ENCODE measurements around the gene COL4A2.

DNA sequence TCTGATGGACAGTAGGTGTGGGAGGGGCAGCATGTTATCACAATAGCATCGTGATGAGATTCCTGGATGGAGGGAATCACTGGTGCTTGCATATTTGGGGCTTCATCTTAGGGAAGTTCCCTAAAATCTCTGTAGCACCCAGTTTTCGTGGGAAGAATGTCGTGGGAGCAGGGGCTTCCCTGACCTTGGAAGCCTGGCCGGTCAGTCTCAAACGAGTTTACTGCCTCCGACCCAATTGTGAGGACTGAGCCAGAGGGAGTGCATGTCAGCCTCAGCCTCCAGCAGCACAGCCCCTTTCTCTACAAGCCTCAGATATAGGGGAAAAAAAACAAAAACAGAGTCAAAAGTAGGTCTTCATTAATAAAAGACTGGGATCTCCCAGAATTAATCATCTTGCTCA is 32.2 kb downstream of the COL4A2 start:
- TF ChIP-seq, protein P1, sequence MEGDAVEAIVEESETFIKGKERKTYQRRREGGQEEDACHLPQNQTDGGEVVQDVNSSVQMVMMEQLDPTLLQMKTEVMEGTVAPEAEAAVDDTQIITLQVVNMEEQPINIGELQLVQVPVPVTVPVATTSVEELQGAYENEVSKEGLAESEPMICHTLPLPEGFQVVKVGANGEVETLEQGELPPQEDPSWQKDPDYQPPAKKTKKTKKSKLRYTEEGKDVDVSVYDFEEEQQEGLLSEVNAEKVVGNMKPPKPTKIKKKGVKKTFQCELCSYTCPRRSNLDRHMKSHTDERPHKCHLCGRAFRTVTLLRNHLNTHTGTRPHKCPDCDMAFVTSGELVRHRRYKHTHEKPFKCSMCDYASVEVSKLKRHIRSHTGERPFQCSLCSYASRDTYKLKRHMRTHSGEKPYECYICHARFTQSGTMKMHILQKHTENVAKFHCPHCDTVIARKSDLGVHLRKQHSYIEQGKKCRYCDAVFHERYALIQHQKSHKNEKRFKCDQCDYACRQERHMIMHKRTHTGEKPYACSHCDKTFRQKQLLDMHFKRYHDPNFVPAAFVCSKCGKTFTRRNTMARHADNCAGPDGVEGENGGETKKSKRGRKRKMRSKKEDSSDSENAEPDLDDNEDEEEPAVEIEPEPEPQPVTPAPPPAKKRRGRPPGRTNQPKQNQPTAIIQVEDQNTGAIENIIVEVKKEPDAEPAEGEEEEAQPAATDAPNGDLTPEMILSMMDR (IDR thresholded peaks at IDR 0.05; ENCODE audit: low read depth, low read length, missing input control), result no peak
- TF ChIP-seq NR2F2 (IDR thresholded peaks at IDR 0.05) (no peak), GABPA (IDR thresholded peaks at IDR 0.05 in 1 of 2, conservative IDR thresholded peaks at IDR 0.05 in 1 of 2) (no peak), TAF1 (conservative IDR thresholded peaks at IDR 0.05) (no peak), JUND (IDR thresholded peaks at IDR 0.05) (no peak), SP1 (IDR thresholded peaks at IDR 0.05) (no peak), YY1 (IDR thresholded peaks at IDR 0.05) (no peak), RAD21 (IDR thresholded peaks at IDR 0.05) (no peak), EGR1 (IDR thresholded peaks at IDR 0.05; ENCODE audit: low read depth in 2 of 2) (no peak), RXRA (IDR thresholded peaks at IDR 0.05) (no peak)
- TF ChIP-seq, protein P2, sequence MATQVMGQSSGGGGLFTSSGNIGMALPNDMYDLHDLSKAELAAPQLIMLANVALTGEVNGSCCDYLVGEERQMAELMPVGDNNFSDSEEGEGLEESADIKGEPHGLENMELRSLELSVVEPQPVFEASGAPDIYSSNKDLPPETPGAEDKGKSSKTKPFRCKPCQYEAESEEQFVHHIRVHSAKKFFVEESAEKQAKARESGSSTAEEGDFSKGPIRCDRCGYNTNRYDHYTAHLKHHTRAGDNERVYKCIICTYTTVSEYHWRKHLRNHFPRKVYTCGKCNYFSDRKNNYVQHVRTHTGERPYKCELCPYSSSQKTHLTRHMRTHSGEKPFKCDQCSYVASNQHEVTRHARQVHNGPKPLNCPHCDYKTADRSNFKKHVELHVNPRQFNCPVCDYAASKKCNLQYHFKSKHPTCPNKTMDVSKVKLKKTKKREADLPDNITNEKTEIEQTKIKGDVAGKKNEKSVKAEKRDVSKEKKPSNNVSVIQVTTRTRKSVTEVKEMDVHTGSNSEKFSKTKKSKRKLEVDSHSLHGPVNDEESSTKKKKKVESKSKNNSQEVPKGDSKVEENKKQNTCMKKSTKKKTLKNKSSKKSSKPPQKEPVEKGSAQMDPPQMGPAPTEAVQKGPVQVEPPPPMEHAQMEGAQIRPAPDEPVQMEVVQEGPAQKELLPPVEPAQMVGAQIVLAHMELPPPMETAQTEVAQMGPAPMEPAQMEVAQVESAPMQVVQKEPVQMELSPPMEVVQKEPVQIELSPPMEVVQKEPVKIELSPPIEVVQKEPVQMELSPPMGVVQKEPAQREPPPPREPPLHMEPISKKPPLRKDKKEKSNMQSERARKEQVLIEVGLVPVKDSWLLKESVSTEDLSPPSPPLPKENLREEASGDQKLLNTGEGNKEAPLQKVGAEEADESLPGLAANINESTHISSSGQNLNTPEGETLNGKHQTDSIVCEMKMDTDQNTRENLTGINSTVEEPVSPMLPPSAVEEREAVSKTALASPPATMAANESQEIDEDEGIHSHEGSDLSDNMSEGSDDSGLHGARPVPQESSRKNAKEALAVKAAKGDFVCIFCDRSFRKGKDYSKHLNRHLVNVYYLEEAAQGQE (IDR thresholded peaks at IDR 0.05), result no peak
- TF ChIP-seq, protein P3, sequence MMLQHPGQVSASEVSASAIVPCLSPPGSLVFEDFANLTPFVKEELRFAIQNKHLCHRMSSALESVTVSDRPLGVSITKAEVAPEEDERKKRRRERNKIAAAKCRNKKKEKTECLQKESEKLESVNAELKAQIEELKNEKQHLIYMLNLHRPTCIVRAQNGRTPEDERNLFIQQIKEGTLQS (IDR thresholded peaks at IDR 0.05), result no peak
- TF ChIP-seq, protein P4, sequence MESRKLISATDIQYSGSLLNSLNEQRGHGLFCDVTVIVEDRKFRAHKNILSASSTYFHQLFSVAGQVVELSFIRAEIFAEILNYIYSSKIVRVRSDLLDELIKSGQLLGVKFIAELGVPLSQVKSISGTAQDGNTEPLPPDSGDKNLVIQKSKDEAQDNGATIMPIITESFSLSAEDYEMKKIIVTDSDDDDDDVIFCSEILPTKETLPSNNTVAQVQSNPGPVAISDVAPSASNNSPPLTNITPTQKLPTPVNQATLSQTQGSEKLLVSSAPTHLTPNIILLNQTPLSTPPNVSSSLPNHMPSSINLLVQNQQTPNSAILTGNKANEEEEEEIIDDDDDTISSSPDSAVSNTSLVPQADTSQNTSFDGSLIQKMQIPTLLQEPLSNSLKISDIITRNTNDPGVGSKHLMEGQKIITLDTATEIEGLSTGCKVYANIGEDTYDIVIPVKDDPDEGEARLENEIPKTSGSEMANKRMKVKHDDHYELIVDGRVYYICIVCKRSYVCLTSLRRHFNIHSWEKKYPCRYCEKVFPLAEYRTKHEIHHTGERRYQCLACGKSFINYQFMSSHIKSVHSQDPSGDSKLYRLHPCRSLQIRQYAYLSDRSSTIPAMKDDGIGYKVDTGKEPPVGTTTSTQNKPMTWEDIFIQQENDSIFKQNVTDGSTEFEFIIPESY (IDR thresholded peaks at IDR 0.05), result no peak
- TF ChIP-seq, protein P5, sequence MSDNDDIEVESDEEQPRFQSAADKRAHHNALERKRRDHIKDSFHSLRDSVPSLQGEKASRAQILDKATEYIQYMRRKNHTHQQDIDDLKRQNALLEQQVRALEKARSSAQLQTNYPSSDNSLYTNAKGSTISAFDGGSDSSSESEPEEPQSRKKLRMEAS (IDR thresholded peaks at IDR 0.05), result no peak

All from liver (tissue), 3 donors.